GM19328 (cell line): ENCODE measurements around the gene SWAP70.
"Not testable (repeated sequence)": the region's sequence is repeated elsewhere in the genome, so short reads cannot be mapped to it uniquely, and the experiment has no call there.

ENCODE experiments used
- ATAC-seq: cut with Tn5 transposase; IDR thresholded peaks from one replicate; pipeline ENCODE4 v1.9.1; 2021; ENCODE audit warnings: mild to moderate bottlenecking, moderate library complexity; ENCODE audit not compliant: unreplicated experiment

The SWAP70 gene

GRCh38 chr11:9719566-9720289 is 55.9 kb downstream of the SWAP70 start:
- no peak for ATAC-seq

- no peak for ATAC-seq
Measured at GRCh38 chr11:9720290-9720630, 56.4 kb downstream of the SWAP70 start.

- ATAC-seq = no peak
Measured at GRCh38 chr11:9722023-9722422, 58.1 kb downstream of the SWAP70 start.

GRCh38 chr11:9722893-9723292 is 59.0 kb downstream of the SWAP70 start:
- no peak for ATAC-seq

- no peak for ATAC-seq
Measured at GRCh38 chr11:9726321-9727022, 62.6 kb downstream of the SWAP70 start.

GRCh38 chr11:9728058-9728457 is 64.2 kb downstream of the SWAP70 start:
- ATAC-seq = no peak

GRCh38 chr11:9731256-9731655 is 67.4 kb downstream of the SWAP70 start:
- no peak for ATAC-seq

GRCh38 chr11:9732453-9732852 is 68.6 kb downstream of the SWAP70 start:
- no peak for ATAC-seq

- ATAC-seq = no peak
Measured at GRCh38 chr11:9733212-9733611, 69.3 kb downstream of the SWAP70 start.

- ATAC-seq = no peak
Measured at GRCh38 chr11:9735236-9735635, 71.4 kb downstream of the SWAP70 start.

- no peak for ATAC-seq
Measured at GRCh38 chr11:9735919-9736318, 72.0 kb downstream of the SWAP70 start.

GRCh38 chr11:9736365-9736764 is 72.5 kb downstream of the SWAP70 start:
- ATAC-seq = no peak

- ATAC-seq = no peak
Measured at GRCh38 chr11:9738116-9738515, 74.2 kb downstream of the SWAP70 start.

GRCh38 chr11:9738707-9739106 is 74.8 kb downstream of the SWAP70 start:
- ATAC-seq = no peak

- peak; percentile 67 for ATAC-seq
Measured at GRCh38 chr11:9739123-9739900, 75.4 kb downstream of the SWAP70 start.

GRCh38 chr11:9740202-9740883 is 76.5 kb downstream of the SWAP70 start:
- no peak for ATAC-seq

- ATAC-seq = no peak
Measured at GRCh38 chr11:9741260-9741659, 77.4 kb downstream of the SWAP70 start.

- ATAC-seq = not testable (repeated sequence)
Measured at GRCh38 chr11:9743512-9743911, 79.6 kb downstream of the SWAP70 start.

GRCh38 chr11:9745411-9746211 is 81.7 kb downstream of the SWAP70 start:
- peak; percentile 47 for ATAC-seq

GRCh38 chr11:9747229-9747628 is 83.4 kb downstream of the SWAP70 start:
- no peak for ATAC-seq
